Spinal cord (tissue), 10 donors: Measurements from ENCODE around the gene ZNF530. TPM values are rescaled to one million over a fixed set of nuclear protein-coding genes. Genes with fewer than 3 reads are reported as not detected.
A peak's percentile ranks its signal among the peaks of the same experiment; 100 is the strongest.

Experiments
- DNase-seq, 6 donors: peaks; one replicate each; pipeline versions ENCODE4 v3.0.0 to v3.0.0-alpha.2; 2013 to 2015; ENCODE audit warnings: low spot score in 6 of 6, low read depth in 4 of 6
- H3K27ac ChIP-seq: one replicate; pipeline ENCODE4 v1.5.1; 2013; ENCODE audit warnings: low read depth, low read length, control low read depth
- H3K27me3 ChIP-seq: one replicate; pipeline ENCODE4 v1.6.1; 2013; ENCODE audit warnings: low read length; ENCODE audit not compliant: control insufficient read depth, insufficient read depth
- H3K36me3 ChIP-seq: one replicate; pipeline ENCODE4 v1.6.1; 2013; ENCODE audit warnings: low read length; ENCODE audit not compliant: control insufficient read depth, insufficient read depth
- H3K4me1 ChIP-seq: one replicate; pipeline ENCODE4 v1.6.1; 2013; ENCODE audit warnings: low read length; ENCODE audit not compliant: control insufficient read depth, insufficient read depth
- H3K4me3 ChIP-seq: one replicate; pipeline ENCODE4 v1.5.1; 2013; ENCODE audit warnings: low read depth, low read length, control low read depth
- H3K9me3 ChIP-seq: one replicate; pipeline ENCODE4 v1.6.1; 2013; ENCODE audit warnings: low read length; ENCODE audit not compliant: control insufficient read depth, insufficient read depth
- WGBS: methylation state at CpG from one replicate; pipeline ENCODE4 v1.1.5; 2013; ENCODE audit warnings: missing lambda C conversion rate; ENCODE audit not compliant: insufficient coverage; 5-methylcytosine and 5-hydroxymethylcytosine counted together
- polyA plus RNA-seq, 2 donors: library from polyadenylated mRNA; unstranded; fragments of 120-200 nt; gene quantifications; one replicate each; pipeline ENCODE4 v1.2.1, GENCODE V29; 2013; ENCODE audit not compliant: insufficient read length in 2 of 2
- total RNA-seq, 2 donors: library from RNA; depleted of rRNA in 1 of 2; stranded (reverse); fragments of 120-200 nt in 1 of 2; fragments of >200 nt in 1 of 2; gene quantifications; one replicate each; pipeline versions ENCODE4 v1.2.3 to v1.2.4, GENCODE V29; 2013 to 2014
- donor health status: healthy.

ZNF530 gene
- total and polyA plus RNA-seq, 4 donors, result 5.2 to 7.9 (median 6.4) TPM

DNA sequence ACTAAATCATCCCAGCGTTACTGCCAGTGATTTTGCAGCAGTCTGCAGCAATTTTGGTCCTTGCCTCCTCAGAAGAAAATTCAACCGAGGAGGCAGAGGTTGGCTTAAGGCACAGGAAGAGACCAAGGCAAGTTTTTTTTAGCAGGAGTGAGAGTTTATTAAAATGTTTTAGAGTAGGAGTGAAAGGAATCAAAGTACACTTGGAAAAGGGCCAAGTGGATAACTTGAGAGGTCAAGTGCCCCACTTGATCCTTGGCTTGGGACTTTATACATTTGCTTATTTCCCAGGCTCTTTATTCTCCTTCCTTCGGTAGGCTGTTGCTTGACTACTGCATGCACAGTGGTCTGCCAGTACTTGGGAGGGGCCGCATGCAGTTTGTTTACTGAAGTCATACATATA, 11.4 kb downstream of the ZNF530 start:
- Histone ChIP-seq H3K27ac (no peak overlapping the region), H3K4me1 (peaks cover 12% of the 10 kb centered on the region), H3K27me3 (no peaks in the 10 kb centered on the region), H3K4me3 (no peak overlapping the region), H3K9me3 (no peaks in the 10 kb centered on the region), H3K36me3 (peaks cover 11% of the 10 kb centered on the region)
- WGBS, result 72% methylated on average over 2 of the region's 4 CpGs
- DNase-seq, result no peak

DNA sequence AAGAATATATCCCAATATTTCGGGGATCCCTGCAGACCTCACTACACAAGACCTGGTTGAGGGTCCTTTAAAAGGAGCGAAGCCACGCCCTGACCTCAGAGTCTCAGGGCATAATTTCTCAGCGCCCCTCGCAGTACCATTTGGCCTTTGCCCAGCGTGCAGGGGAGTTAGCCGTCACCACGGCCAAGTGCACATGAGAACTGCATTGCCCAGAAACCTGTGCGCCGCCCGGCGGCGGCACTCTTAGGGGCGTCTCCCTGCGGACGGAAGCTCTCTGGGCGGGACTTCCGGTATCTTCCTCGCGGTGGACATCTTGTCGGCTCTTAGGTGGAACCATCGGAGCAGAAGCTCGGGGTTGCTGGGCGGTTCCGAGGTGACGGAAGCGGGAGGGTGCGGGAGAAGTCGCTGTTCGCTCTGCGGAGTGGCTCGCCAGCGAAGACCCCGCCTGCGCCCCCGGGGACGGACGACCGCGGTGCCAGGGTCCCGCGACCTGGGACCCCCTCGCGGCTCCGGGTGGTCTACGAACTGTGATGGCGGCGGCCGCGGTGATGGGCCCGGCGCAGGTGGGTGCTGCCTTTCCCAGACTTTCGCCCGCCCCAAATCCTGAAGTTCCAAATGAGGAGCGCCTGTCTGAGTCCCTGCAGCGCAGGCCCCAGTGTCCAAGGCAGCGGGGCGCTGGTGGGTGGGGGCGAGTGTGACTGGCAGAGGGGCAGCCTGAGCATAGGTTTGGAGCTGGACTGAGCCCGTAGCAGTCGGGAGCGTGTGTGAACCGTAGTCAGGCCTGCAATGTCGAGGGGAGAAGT, 14.5 kb downstream of the ZNF530 start, which contains the start of gene ZNF134:
ZNF134 (plus strand) TSS at position 302 of the 803 bp plus-strand sequence. CDS start 5,227 bp downstream, outside the sequence.
- H3K4me1 ChIP-seq, result peaks cover 12% of the 10 kb centered on the region
- DNase-seq, result peak; percentile 79 to 98 (median 90)
- peaks cover 1% of the 10 kb centered on the region for H3K9me3 ChIP-seq
- H3K36me3 ChIP-seq, result peaks cover 20% of the 10 kb centered on the region
- no peaks in the 10 kb centered on the region for H3K27me3 ChIP-seq
- H3K27ac ChIP-seq, result no peak within 1 kb of the TSS
- peak within 1 kb of the TSS; percentile 87 for H3K4me3 ChIP-seq
- 1% methylated on average over 64 of the region's 64 CpGs for WGBS

DNA sequence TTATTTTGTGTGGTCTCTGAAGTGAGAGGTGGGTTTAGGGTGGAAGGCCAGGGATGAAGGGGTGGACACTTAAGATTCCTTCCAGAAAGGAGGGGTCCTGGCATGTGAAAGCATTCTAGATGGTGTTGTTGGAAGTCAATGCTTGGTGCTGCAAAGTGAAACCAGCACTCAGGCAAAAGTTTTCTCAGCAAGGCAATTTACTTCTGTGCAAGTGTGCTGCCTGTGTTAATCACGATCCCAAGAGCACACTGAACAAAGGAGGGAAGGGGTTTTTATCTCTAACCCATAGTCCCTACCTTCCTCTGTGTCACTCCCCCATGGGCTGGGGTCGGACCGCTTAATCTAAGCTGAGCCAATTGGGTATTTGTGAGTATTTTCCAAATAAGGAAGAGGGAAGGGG, 15.7 kb downstream of the ZNF530 start:
- no peak overlapping the region for H3K27ac ChIP-seq
- DNase-seq, result no peak
- WGBS, result no CpG with 5 or more reads among the region's 3 CpGs
- H3K9me3 ChIP-seq, result peaks cover 6% of the 10 kb centered on the region
- H3K4me1 ChIP-seq, result peaks cover 12% of the 10 kb centered on the region
- H3K36me3 ChIP-seq, result peaks cover 30% of the 10 kb centered on the region
- peak overlapping the region; percentile 87 for H3K4me3 ChIP-seq
- H3K27me3 ChIP-seq, result no peaks in the 10 kb centered on the region

- DNase-seq, result no peak
- Histone ChIP-seq H3K36me3 (peaks cover 58% of the 10 kb centered on the region), H3K4me1 (peaks cover 2% of the 10 kb centered on the region), H3K9me3 (peaks cover 13% of the 10 kb centered on the region), H3K27ac (no peak overlapping the region), H3K27me3 (no peaks in the 10 kb centered on the region), H3K4me3 (no peak overlapping the region)
- WGBS, result 97% methylated on average over 3 of the region's 10 CpGs
Observed at GRCh38 chr19:57620673-57621348, 21.1 kb downstream of the ZNF530 start.

GRCh38 chr19:57623091-57623490, 23.4 kb downstream of the ZNF530 start:
- no peaks in the 10 kb centered on the region for H3K27me3 ChIP-seq
- no peak overlapping the region for H3K4me3 ChIP-seq
- H3K9me3 ChIP-seq, result peaks cover 12% of the 10 kb centered on the region
- DNase-seq, result no peak
- H3K27ac ChIP-seq, result no peak overlapping the region
- H3K4me1 ChIP-seq, result no peaks in the 10 kb centered on the region
- peaks cover 49% of the 10 kb centered on the region for H3K36me3 ChIP-seq

GRCh38 chr19:57632987-57633831, 33.5 kb downstream of the ZNF530 start, which contains the start of gene ZNF211:
ZNF211 (plus strand) TSS chr19:57633168; CDS start chr19:57633347, 179 bp downstream.
- peaks cover 1% of the 10 kb centered on the region for H3K9me3 ChIP-seq
- H3K27me3 ChIP-seq, result no peaks in the 10 kb centered on the region
- peaks cover 12% of the 10 kb centered on the region for H3K4me1 ChIP-seq
- H3K4me3 ChIP-seq, result peak within 1 kb of the TSS; percentile 76
- peaks cover 16% of the 10 kb centered on the region for H3K36me3 ChIP-seq
- H3K27ac ChIP-seq, result peak within 1 kb of the TSS; percentile 70
- peak; percentile 90 to 99 (median 96) for DNase-seq
- WGBS, result under 1% methylated on average over 59 of the region's 59 CpGs

DNA sequence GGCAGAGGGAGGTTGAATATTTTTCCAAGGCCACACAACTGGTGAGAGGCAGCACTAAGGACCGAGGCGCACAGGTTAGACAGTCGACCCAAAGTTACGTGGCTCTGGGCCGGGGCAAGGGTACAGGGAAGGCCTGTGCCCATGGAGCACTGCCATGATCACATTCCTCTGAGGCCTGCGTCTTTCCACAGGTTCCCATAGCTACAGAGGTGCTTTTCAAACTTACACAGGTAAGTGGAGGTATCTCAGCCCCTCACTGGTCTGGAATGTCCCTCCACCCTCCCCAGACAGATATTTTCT, 34.1 kb downstream of the ZNF530 start:
- H3K9me3 ChIP-seq, result peaks cover 1% of the 10 kb centered on the region
- 54% methylated on average over 5 of the region's 6 CpGs for WGBS
- H3K4me1 ChIP-seq, result peaks cover 12% of the 10 kb centered on the region
- H3K4me3 ChIP-seq, result peak overlapping the region; percentile 76
- peaks cover 16% of the 10 kb centered on the region for H3K36me3 ChIP-seq
- no peak for DNase-seq
- H3K27ac ChIP-seq, result no peak overlapping the region
- no peaks in the 10 kb centered on the region for H3K27me3 ChIP-seq

DNA sequence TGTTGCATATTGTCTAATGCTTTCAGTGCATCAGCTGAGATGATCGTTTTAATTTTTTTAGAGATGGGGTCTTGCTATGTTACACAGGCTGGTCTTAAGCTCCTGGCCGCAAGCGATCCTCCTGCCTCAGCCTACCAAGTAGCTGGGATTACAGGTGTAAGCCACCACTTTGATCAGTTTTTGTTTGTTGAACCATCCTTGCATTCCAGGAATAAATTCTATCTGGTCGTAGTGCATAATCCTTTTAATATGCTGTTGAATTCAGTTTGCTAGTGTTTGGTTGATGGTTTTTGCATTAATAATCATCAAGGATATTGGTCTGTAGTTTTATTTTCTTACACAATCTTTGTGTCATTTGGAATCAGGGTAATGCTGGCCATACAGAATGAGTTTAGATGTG, 37.7 kb downstream of the ZNF530 start:
- DNase-seq, result no peak
- H3K36me3 ChIP-seq, result peaks cover 38% of the 10 kb centered on the region
- H3K9me3 ChIP-seq, result peaks cover 1% of the 10 kb centered on the region
- H3K4me3 ChIP-seq, result no peak overlapping the region
- no peaks in the 10 kb centered on the region for H3K27me3 ChIP-seq
- H3K4me1 ChIP-seq, result peaks cover 12% of the 10 kb centered on the region
- WGBS, result 100% methylated on average over 1 of the region's 4 CpGs
- no peak overlapping the region for H3K27ac ChIP-seq

DNA sequence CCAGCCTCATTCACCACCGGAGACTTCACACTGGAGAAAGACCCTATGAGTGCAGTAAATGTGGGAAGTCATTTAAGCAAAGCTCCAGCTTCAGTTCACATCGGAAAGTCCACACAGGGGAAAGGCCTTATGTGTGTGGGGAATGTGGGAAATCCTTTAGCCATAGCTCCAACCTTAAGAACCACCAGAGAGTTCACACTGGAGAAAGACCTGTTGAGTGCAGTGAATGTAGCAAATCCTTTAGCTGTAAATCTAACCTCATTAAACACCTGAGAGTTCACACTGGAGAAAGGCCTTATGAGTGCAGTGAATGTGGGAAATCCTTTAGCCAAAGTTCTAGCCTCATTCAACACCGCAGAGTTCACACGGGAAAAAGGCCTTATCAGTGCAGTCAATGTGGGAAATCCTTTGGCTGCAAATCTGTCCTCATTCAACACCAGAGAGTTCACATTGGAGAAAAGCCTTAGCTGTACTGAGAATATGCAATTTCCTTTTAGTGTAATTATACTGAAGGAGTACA, 42.1 kb downstream of the ZNF530 start:
- no CpG with 5 or more reads among the region's 4 CpGs for WGBS
- H3K36me3 ChIP-seq, result peaks cover 40% of the 10 kb centered on the region
- no peak overlapping the region for H3K4me3 ChIP-seq

More for the DNA sequence above, 42.1 kb downstream of the ZNF530 start:
- no peak for DNase-seq
- Histone ChIP-seq H3K27me3 (no peaks in the 10 kb centered on the region), H3K27ac (no peak overlapping the region), H3K4me1 (no peaks in the 10 kb centered on the region), H3K9me3 (no peaks in the 10 kb centered on the region)
